Activated CD4-positive, alpha-beta memory T cell treated with anti-CD3 and anti-CD28 coated beads, Interleukin-2, amount 10 ng/mL, durations not matched to agents 7 days and 5 days (primary cell): ENCODE results near the gene FTO. TPM values are rescaled to one million over a fixed set of nuclear protein-coding genes. Genes with fewer than 3 reads are reported as not detected.

ENCODE experiments used
- CTCF ChIA-PET: fragments of 350-600 bp; sonication (Branson Sonifier 250); formaldehyde crosslinking; loops from one replicate; lab custom pipeline; 2021; ENCODE audit warnings: antibody characterized with exemption, inconsistent platforms; lab: Charles Lee
- POLR2A ChIA-PET: fragments of 350-600 bp; sonication (Branson Sonifier 250); formaldehyde crosslinking; loops from one replicate; lab custom pipeline; 2021; ENCODE audit warnings: antibody characterized with exemption; lab: Charles Lee
- DNase-seq: peaks from one replicate; pipeline ENCODE4 v3.0.0-alpha.2; 2020
- H3K27ac Mint-ChIP-seq: one replicate; pipeline ENCODE4 v1.8.0; 2021; ENCODE audit warnings: mild to moderate bottlenecking, mixed read lengths
- H3K27me3 Mint-ChIP-seq: one replicate; pipeline ENCODE4 v1.8.0; 2021; ENCODE audit warnings: mixed read lengths
- H3K36me3 Mint-ChIP-seq: one replicate; pipeline ENCODE4 v1.8.0; 2021; ENCODE audit warnings: low read depth, mixed read lengths
- H3K4me1 Mint-ChIP-seq: one replicate; pipeline ENCODE4 v1.8.0; 2021; ENCODE audit warnings: mixed read lengths
- H3K4me3 Mint-ChIP-seq: one replicate; pipeline ENCODE4 v1.8.0; 2021; ENCODE audit warnings: mild to moderate bottlenecking, mixed read lengths
- H3K9me3 Mint-ChIP-seq: one replicate; pipeline ENCODE4 v1.8.0; 2021; ENCODE audit warnings: mixed read lengths
- total RNA-seq, 2 experiments: library from RNA; stranded (reverse); gene quantifications; one replicate each; pipeline ENCODE4 v1.2.3, GENCODE V29; 2021

FTO gene
- total RNA-seq, 2 experiments from 2014 or later: 48.1 to 48.5 TPM

- peaks cover 16% of the 10 kb centered on the region for H3K27me3 Mint-ChIP-seq
- H3K9me3 Mint-ChIP-seq: no peaks in the 10 kb centered on the region
- no peak overlapping the region for H3K27ac Mint-ChIP-seq
- no peaks in the 10 kb centered on the region for H3K4me1 Mint-ChIP-seq
- no peak overlapping the region for H3K4me3 Mint-ChIP-seq
- ChIA-PET CTCF (no interaction called here), POLR2A (no interaction called here)
- no peaks in the 10 kb centered on the region for H3K36me3 Mint-ChIP-seq
- DNase-seq: no peak
Measured at GRCh38 chr16:54143410-54143809, 439.5 kb downstream of the FTO start.

- H3K9me3 Mint-ChIP-seq: no peaks in the 10 kb centered on the region
- no peak overlapping the region for H3K4me3 Mint-ChIP-seq
- no peaks in the 10 kb centered on the region for H3K36me3 Mint-ChIP-seq
- no peak overlapping the region for H3K27ac Mint-ChIP-seq
- peaks cover 16% of the 10 kb centered on the region for H3K27me3 Mint-ChIP-seq
- ChIA-PET POLR2A (no interaction called here), CTCF (no interaction called here)
- no peak for DNase-seq
- H3K4me1 Mint-ChIP-seq: no peaks in the 10 kb centered on the region
Measured at GRCh38 chr16:54143934-54144571, 440.1 kb downstream of the FTO start.

GRCh38 chr16:54144572-54144947 is 440.6 kb downstream of the FTO start:
- ChIA-PET CTCF (no interaction called here), POLR2A (no interaction called here)

GRCh38 chr16:54145881-54146280 is 441.9 kb downstream of the FTO start:
- H3K27ac Mint-ChIP-seq: no peak overlapping the region
- H3K27me3 Mint-ChIP-seq: peaks cover 19% of the 10 kb centered on the region
- DNase-seq: no peak
- no peaks in the 10 kb centered on the region for H3K9me3 Mint-ChIP-seq
- ChIA-PET POLR2A (no interaction called here), CTCF (interaction anchor here (0.6 kb wide), 1 partner anchor 624 kb away, joined by 4 read pairs; no protein-coding TSS in a partner anchor)
- no peaks in the 10 kb centered on the region for H3K4me1 Mint-ChIP-seq
- no peak overlapping the region for H3K4me3 Mint-ChIP-seq
- no peaks in the 10 kb centered on the region for H3K36me3 Mint-ChIP-seq

More at GRCh38 chr16:54144572-54144947, 440.6 kb downstream of the FTO start:
- Mint-ChIP-seq H3K27ac (no peak overlapping the region), H3K36me3 (no peaks in the 10 kb centered on the region), H3K27me3 (peaks cover 16% of the 10 kb centered on the region), H3K9me3 (no peaks in the 10 kb centered on the region), H3K4me3 (no peak overlapping the region), H3K4me1 (no peaks in the 10 kb centered on the region)
- no peak for DNase-seq

GRCh38 chr16:54148974-54149373 is 445.0 kb downstream of the FTO start:
- Mint-ChIP-seq H3K27ac (no peak overlapping the region), H3K36me3 (no peaks in the 10 kb centered on the region), H3K9me3 (no peaks in the 10 kb centered on the region), H3K27me3 (peaks cover 13% of the 10 kb centered on the region), H3K4me1 (no peaks in the 10 kb centered on the region), H3K4me3 (no peak overlapping the region)
- DNase-seq: no peak
- ChIA-PET POLR2A (no interaction called here), CTCF (no interaction called here)

GRCh38 chr16:54150861-54151260 is 446.9 kb downstream of the FTO start:
- no peak for DNase-seq
- H3K4me3 Mint-ChIP-seq: no peak overlapping the region
- no peak overlapping the region for H3K27ac Mint-ChIP-seq
- H3K9me3 Mint-ChIP-seq: peaks cover 8% of the 10 kb centered on the region
- ChIA-PET CTCF (interaction anchor here (0.6 kb wide), 1 partner anchor 188 kb away, joined by 4 read pairs; no protein-coding TSS in a partner anchor), POLR2A (no interaction called here)
- H3K36me3 Mint-ChIP-seq: no peaks in the 10 kb centered on the region
- H3K27me3 Mint-ChIP-seq: peaks cover 7% of the 10 kb centered on the region
- H3K4me1 Mint-ChIP-seq: no peaks in the 10 kb centered on the region

- peaks cover 7% of the 10 kb centered on the region for H3K27me3 Mint-ChIP-seq
- ChIA-PET CTCF (no interaction called here), POLR2A (no interaction called here)
- no peaks in the 10 kb centered on the region for H3K4me1 Mint-ChIP-seq
- no peak overlapping the region for H3K27ac Mint-ChIP-seq
- no peak overlapping the region for H3K4me3 Mint-ChIP-seq
- no peaks in the 10 kb centered on the region for H3K36me3 Mint-ChIP-seq
- DNase-seq: no peak
- peaks cover 15% of the 10 kb centered on the region for H3K9me3 Mint-ChIP-seq
Measured at GRCh38 chr16:54152362-54153239, 448.6 kb downstream of the FTO start.

GRCh38 chr16:54153240-54153934 is 449.4 kb downstream of the FTO start:
- no peak overlapping the region for H3K27ac Mint-ChIP-seq
- DNase-seq: no peak
- H3K9me3 Mint-ChIP-seq: peaks cover 15% of the 10 kb centered on the region
- ChIA-PET POLR2A (no interaction called here), CTCF (no interaction called here)
- no peaks in the 10 kb centered on the region for H3K36me3 Mint-ChIP-seq
- H3K4me3 Mint-ChIP-seq: no peak overlapping the region
- H3K4me1 Mint-ChIP-seq: no peaks in the 10 kb centered on the region
- peaks cover 5% of the 10 kb centered on the region for H3K27me3 Mint-ChIP-seq

GRCh38 chr16:54156349-54156748 is 452.4 kb downstream of the FTO start:
- H3K27me3 Mint-ChIP-seq: no peaks in the 10 kb centered on the region
- peaks cover 15% of the 10 kb centered on the region for H3K9me3 Mint-ChIP-seq
- no peaks in the 10 kb centered on the region for H3K36me3 Mint-ChIP-seq
- H3K27ac Mint-ChIP-seq: no peak overlapping the region
- ChIA-PET CTCF (no interaction called here), POLR2A (no interaction called here)
- no peak overlapping the region for H3K4me3 Mint-ChIP-seq
- no peaks in the 10 kb centered on the region for H3K4me1 Mint-ChIP-seq
- no peak for DNase-seq

GRCh38 chr16:54158986-54159385 is 455.0 kb downstream of the FTO start:
- ChIA-PET CTCF (no interaction called here), POLR2A (no interaction called here)
- no peak for DNase-seq
- H3K27ac Mint-ChIP-seq: no peak overlapping the region
- H3K4me3 Mint-ChIP-seq: no peak overlapping the region
- peaks cover 15% of the 10 kb centered on the region for H3K9me3 Mint-ChIP-seq
- no peaks in the 10 kb centered on the region for H3K36me3 Mint-ChIP-seq
- no peaks in the 10 kb centered on the region for H3K27me3 Mint-ChIP-seq
- no peaks in the 10 kb centered on the region for H3K4me1 Mint-ChIP-seq

- peaks cover 15% of the 10 kb centered on the region for H3K9me3 Mint-ChIP-seq
- no peaks in the 10 kb centered on the region for H3K4me1 Mint-ChIP-seq
- CTCF ChIA-PET: no interaction called here
- POLR2A ChIA-PET: no interaction called here
- H3K27ac Mint-ChIP-seq: no peak overlapping the region
- H3K27me3 Mint-ChIP-seq: no peaks in the 10 kb centered on the region
- H3K36me3 Mint-ChIP-seq: no peaks in the 10 kb centered on the region
- DNase-seq: no peak
- no peak overlapping the region for H3K4me3 Mint-ChIP-seq
Measured at GRCh38 chr16:54159490-54160080, 455.6 kb downstream of the FTO start.

- ChIA-PET CTCF (no interaction called here), POLR2A (no interaction called here)
- no peak overlapping the region for H3K4me3 Mint-ChIP-seq
- H3K36me3 Mint-ChIP-seq: no peaks in the 10 kb centered on the region
- no peaks in the 10 kb centered on the region for H3K27me3 Mint-ChIP-seq
- no peak overlapping the region for H3K27ac Mint-ChIP-seq
- H3K4me1 Mint-ChIP-seq: no peaks in the 10 kb centered on the region
- peaks cover 8% of the 10 kb centered on the region for H3K9me3 Mint-ChIP-seq
- DNase-seq: no peak
Measured at GRCh38 chr16:54160252-54160860, 456.4 kb downstream of the FTO start.
